GM23338 (cell line): Measurements from ENCODE around the gene IRF5.

Experiments
- CREB1 ChIP-seq: fragments of 250-450 bp; sonication (Bioruptor Pico); IDR thresholded peaks from 2 replicates; pipeline ENCODE4 v1.5.0; 2020; ENCODE audit warnings: low read depth, mild to moderate bottlenecking, moderate library complexity
- EZH2 ChIP-seq: fragments of 200-600 bp; sonication (generic); IDR thresholded peaks from one replicate; pipeline ENCODE4 v1.8.0; 2017; ENCODE audit warnings: antibody characterized with exemption, mild to moderate bottlenecking, low read depth; ENCODE audit not compliant: unreplicated experiment
- EZH2phosphoT487 ChIP-seq: fragments of 200-600 bp; sonication (generic); IDR thresholded peaks from one replicate; pipeline ENCODE4 v1.8.1; 2018; ENCODE audit warnings: antibody characterized with exemption; ENCODE audit not compliant: unreplicated experiment
- JUNB ChIP-seq: IDR thresholded peaks from one replicate; pipeline ENCODE4 v1.6.1; 2016; ENCODE audit warnings: antibody characterized with exemption; ENCODE audit not compliant: unreplicated experiment
- NANOG ChIP-seq: IDR thresholded peaks from 2 replicates; pipeline ENCODE4 v1.6.1; 2016; ENCODE audit warnings: antibody characterized with exemption, borderline replicate concordance
- POLR2AphosphoS5 ChIP-seq: IDR thresholded peaks from 2 replicates; pipeline ENCODE4 v1.6.1; 2016; ENCODE audit warnings: antibody characterized with exemption, low read depth
- STAT1 ChIP-seq: IDR thresholded peaks from one replicate; pipeline ENCODE4 v1.6.1; 2016; ENCODE audit warnings: antibody characterized with exemption; ENCODE audit not compliant: unreplicated experiment
- ZNF114 ChIP-seq: fragments of 250-450 bp; sonication (Bioruptor Pico); IDR thresholded peaks from 2 replicates; pipeline ENCODE4 v1.5.0; 2020; ENCODE audit warnings: mild to moderate bottlenecking, moderate library complexity
- ZNF331 ChIP-seq: fragments of 250-450 bp; sonication (Bioruptor Pico); IDR thresholded peaks from 2 replicates; pipeline ENCODE4 v1.5.0; 2020; ENCODE audit warnings: low read depth, mild to moderate bottlenecking, moderate library complexity
- TF ChIP-seq, protein P1 (sequence below), 2 experiments: fragments of 200-600 bp in 1 of 2; sonication (generic) in 1 of 2; conservative IDR thresholded peaks; 2 replicates each; pipeline versions ENCODE4 v1.5.1 to v1.6.1; 2016 to 2017; ENCODE audit warnings: antibody characterized with exemption in 2 of 2, low read depth in 2 of 2, mild to moderate bottlenecking in 2 of 2, moderate library complexity in 1 of 2
- TF ChIP-seq, protein P2 (sequence below): fragments of 250-450 bp; sonication (Bioruptor Pico); IDR thresholded peaks from 2 replicates; pipeline ENCODE4 v1.5.0; 2020; ENCODE audit warnings: mild to moderate bottlenecking, moderate library complexity
- TF ChIP-seq, protein P3 (sequence below): IDR thresholded peaks from one replicate; pipeline ENCODE4 v1.6.1; 2018; ENCODE audit warnings: antibody characterized with exemption; ENCODE audit not compliant: unreplicated experiment

DNA sequence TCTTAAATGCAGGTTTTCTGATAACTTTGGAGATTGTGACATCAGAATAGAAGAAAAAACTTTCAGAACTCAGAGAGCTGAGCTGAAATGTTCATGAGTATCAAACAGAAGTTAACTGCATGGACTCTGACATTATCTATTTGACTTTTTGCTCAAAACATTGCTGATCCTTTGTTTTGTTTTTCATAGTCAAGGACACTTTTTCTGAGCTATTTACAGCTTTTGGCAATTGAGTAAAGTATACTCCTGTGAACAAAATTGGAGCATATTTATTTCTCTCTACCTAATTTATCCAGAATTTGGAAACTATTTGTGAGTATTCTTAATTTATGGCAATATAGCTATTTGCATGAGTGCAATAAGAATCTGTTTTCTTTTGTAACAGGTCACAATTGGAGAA is 38.3 kb upstream of the IRF5 start:
- TF ChIP-seq, protein P1, sequence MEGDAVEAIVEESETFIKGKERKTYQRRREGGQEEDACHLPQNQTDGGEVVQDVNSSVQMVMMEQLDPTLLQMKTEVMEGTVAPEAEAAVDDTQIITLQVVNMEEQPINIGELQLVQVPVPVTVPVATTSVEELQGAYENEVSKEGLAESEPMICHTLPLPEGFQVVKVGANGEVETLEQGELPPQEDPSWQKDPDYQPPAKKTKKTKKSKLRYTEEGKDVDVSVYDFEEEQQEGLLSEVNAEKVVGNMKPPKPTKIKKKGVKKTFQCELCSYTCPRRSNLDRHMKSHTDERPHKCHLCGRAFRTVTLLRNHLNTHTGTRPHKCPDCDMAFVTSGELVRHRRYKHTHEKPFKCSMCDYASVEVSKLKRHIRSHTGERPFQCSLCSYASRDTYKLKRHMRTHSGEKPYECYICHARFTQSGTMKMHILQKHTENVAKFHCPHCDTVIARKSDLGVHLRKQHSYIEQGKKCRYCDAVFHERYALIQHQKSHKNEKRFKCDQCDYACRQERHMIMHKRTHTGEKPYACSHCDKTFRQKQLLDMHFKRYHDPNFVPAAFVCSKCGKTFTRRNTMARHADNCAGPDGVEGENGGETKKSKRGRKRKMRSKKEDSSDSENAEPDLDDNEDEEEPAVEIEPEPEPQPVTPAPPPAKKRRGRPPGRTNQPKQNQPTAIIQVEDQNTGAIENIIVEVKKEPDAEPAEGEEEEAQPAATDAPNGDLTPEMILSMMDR (conservative IDR thresholded peaks at IDR 0.05; ENCODE audit: low read depth in 2 of 2): no peak
- TF ChIP-seq EZH2 (no peak), EZH2phosphoT487 (no peak), ZNF114 (CRISPR knock-in tag) (no peak), CREB1 (no peak), POLR2AphosphoS5 (no peak), JUNB (no peak), STAT1 (no peak), NANOG (no peak), ZNF331 (CRISPR knock-in tag) (no peak)
- TF ChIP-seq, protein P2, sequence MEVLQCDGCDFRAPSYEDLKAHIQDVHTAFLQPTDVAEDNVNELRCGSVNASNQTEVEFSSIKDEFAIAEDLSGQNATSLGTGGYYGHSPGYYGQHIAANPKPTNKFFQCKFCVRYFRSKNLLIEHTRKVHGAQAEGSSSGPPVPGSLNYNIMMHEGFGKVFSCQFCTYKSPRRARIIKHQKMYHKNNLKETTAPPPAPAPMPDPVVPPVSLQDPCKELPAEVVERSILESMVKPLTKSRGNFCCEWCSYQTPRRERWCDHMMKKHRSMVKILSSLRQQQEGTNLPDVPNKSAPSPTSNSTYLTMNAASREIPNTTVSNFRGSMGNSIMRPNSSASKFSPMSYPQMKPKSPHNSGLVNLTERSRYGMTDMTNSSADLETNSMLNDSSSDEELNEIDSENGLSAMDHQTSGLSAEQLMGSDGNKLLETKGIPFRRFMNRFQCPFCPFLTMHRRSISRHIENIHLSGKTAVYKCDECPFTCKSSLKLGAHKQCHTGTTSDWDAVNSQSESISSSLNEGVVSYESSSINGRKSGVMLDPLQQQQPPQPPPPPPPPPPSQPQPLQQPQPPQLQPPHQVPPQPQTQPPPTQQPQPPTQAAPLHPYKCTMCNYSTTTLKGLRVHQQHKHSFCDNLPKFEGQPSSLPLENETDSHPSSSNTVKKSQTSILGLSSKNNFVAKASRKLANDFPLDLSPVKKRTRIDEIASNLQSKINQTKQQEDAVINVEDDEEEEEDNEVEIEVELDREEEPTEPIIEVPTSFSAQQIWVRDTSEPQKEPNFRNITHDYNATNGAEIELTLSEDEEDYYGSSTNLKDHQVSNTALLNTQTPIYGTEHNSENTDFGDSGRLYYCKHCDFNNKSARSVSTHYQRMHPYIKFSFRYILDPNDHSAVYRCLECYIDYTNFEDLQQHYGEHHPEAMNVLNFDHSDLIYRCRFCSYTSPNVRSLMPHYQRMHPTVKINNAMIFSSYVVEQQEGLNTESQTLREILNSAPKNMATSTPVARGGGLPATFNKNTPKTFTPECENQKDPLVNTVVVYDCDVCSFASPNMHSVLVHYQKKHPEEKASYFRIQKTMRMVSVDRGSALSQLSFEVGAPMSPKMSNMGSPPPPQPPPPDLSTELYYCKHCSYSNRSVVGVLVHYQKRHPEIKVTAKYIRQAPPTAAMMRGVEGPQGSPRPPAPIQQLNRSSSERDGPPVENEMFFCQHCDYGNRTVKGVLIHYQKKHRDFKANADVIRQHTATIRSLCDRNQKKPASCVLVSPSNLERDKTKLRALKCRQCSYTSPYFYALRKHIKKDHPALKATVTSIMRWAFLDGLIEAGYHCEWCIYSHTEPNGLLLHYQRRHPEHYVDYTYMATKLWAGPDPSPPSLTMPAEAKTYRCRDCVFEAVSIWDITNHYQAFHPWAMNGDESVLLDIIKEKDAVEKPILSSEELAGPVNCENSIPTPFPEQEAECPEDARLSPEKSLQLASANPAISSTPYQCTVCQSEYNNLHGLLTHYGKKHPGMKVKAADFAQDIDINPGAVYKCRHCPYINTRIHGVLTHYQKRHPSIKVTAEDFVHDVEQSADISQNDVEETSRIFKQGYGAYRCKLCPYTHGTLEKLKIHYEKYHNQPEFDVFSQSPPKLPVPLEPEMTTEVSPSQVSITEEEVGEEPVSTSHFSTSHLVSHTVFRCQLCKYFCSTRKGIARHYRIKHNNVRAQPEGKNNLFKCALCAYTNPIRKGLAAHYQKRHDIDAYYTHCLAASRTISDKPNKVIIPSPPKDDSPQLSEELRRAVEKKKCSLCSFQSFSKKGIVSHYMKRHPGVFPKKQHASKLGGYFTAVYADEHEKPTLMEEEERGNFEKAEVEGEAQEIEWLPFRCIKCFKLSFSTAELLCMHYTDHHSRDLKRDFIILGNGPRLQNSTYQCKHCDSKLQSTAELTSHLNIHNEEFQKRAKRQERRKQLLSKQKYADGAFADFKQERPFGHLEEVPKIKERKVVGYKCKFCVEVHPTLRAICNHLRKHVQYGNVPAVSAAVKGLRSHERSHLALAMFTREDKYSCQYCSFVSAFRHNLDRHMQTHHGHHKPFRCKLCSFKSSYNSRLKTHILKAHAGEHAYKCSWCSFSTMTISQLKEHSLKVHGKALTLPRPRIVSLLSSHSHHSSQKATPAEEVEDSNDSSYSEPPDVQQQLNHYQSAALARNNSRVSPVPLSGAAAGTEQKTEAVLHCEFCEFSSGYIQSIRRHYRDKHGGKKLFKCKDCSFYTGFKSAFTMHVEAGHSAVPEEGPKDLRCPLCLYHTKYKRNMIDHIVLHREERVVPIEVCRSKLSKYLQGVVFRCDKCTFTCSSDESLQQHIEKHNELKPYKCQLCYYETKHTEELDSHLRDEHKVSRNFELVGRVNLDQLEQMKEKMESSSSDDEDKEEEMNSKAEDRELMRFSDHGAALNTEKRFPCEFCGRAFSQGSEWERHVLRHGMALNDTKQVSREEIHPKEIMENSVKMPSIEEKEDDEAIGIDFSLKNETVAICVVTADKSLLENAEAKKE (CRISPR knock-in tag): no peak
- TF ChIP-seq, protein P3, sequence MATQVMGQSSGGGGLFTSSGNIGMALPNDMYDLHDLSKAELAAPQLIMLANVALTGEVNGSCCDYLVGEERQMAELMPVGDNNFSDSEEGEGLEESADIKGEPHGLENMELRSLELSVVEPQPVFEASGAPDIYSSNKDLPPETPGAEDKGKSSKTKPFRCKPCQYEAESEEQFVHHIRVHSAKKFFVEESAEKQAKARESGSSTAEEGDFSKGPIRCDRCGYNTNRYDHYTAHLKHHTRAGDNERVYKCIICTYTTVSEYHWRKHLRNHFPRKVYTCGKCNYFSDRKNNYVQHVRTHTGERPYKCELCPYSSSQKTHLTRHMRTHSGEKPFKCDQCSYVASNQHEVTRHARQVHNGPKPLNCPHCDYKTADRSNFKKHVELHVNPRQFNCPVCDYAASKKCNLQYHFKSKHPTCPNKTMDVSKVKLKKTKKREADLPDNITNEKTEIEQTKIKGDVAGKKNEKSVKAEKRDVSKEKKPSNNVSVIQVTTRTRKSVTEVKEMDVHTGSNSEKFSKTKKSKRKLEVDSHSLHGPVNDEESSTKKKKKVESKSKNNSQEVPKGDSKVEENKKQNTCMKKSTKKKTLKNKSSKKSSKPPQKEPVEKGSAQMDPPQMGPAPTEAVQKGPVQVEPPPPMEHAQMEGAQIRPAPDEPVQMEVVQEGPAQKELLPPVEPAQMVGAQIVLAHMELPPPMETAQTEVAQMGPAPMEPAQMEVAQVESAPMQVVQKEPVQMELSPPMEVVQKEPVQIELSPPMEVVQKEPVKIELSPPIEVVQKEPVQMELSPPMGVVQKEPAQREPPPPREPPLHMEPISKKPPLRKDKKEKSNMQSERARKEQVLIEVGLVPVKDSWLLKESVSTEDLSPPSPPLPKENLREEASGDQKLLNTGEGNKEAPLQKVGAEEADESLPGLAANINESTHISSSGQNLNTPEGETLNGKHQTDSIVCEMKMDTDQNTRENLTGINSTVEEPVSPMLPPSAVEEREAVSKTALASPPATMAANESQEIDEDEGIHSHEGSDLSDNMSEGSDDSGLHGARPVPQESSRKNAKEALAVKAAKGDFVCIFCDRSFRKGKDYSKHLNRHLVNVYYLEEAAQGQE: no peak
